K562 (cell line): ENCODE measurements around the gene CUL2. TPM values are rescaled to one million over a fixed set of nuclear protein-coding genes. Genes with fewer than 3 reads are reported as not detected.

Experiments used
- EP300 ChIP-seq: IDR thresholded peaks from 2 replicates; pipeline ENCODE4 v1.6.1; 2012; ENCODE audit warnings: low read length, improper control_type of control experiment
- RNF2 ChIP-seq: sonication (generic); IDR thresholded peaks from 2 replicates; pipeline ENCODE4 v1.6.1; 2016
- SIN3A ChIP-seq, 2 experiments: fragments of 150-350 bp in 1 of 2; IDR thresholded peaks; 2 replicates each; pipeline ENCODE4 v1.6.1; 2011 to 2016; ENCODE audit warnings: borderline replicate concordance in 2 of 2, low read depth in 2 of 2, low read length in 2 of 2, mild to moderate bottlenecking in 2 of 2, moderate library complexity in 2 of 2; ENCODE audit not compliant: control insufficient read depth in 1 of 2
- SRSF1 ChIP-seq: fragments of 200-400 bp; formaldehyde crosslinking; IDR thresholded peaks from 2 replicates; pipeline ENCODE4 v1.6.1; 2017; ENCODE audit warnings: mild to moderate bottlenecking, low read depth, low read length, moderate library complexity
- ZNF77 ChIP-seq: fragments of 250-450 bp; sonication (Bioruptor Pico); IDR thresholded peaks from 2 replicates; pipeline ENCODE4 v1.5.0; 2020
- ZNF830 ChIP-seq: fragments of 250-450 bp; sonication (Bioruptor Pico); IDR thresholded peaks from 2 replicates; pipeline ENCODE4 v1.5.0; 2021; ENCODE audit warnings: mild to moderate bottlenecking
- polyA plus RNA-seq, 8 experiments: library from polyadenylated mRNA; depleted of rRNA in 4 of 8; stranded (reverse) in 5 of 8; unstranded in 3 of 8; fragments of >200 nt; fragmentation: Nextera tagmentation in 2 of 8; fragmentation: Illumina TruSeq in 1 of 8; extraction: Ambion mirVana in 2 of 8; extraction: Trizol in 1 of 8; gene quantifications; 2 replicates each; pipeline versions ENCODE4 v1.2.1 to v1.2.3, GENCODE V29; 2011 to 2014; ENCODE audit warnings: inconsistent platforms in 1 of 8, missing spikeins in 1 of 8
- total RNA-seq, 7 experiments: library from RNA; depleted of rRNA in 6 of 7; stranded (reverse); fragments of >200 nt in 6 of 7; fragmentation: Illumina TruSeq in 2 of 7; extraction: Trizol in 2 of 7; gene quantifications; 2 replicates each; pipeline versions ENCODE4 v1.2.1 to v1.2.3, GENCODE V29; 2011 to 2021; ENCODE audit warnings: low replicate concordance in 1 of 7
- TF ChIP-seq, protein P1 (sequence below), 2 experiments: fragments of 450-650 bp; conservative IDR thresholded peaks; 2 replicates each; pipeline ENCODE4 v1.6.1; 2017; ENCODE audit warnings: mild to moderate bottlenecking in 2 of 2, moderate library complexity in 2 of 2
- TF ChIP-seq, protein P2 (sequence below), 3 experiments: fragments of 200-800 bp in 1 of 3; sonication (Bioruptor generic) in 1 of 3; sonication (generic) in 1 of 3; formaldehyde crosslinking in 1 of 3; IDR thresholded peaks; 2 replicates each; pipeline versions ENCODE4 v1.6.1 to v1.8.0; 2016 to 2022; ENCODE audit warnings: mild to moderate bottlenecking in 2 of 3, missing compliant biosample characterization in 2 of 3, missing genetic modification characterization in 2 of 3, missing genetic modification reagents in 1 of 3

CUL2 gene
- total and polyA plus RNA-seq, 9 of the 15 experiments (the other 6 are each of a cell fraction or from before 2014, with no cell fraction given) = 17.3 to 46.3 (median 41.2) TPM

DNA sequence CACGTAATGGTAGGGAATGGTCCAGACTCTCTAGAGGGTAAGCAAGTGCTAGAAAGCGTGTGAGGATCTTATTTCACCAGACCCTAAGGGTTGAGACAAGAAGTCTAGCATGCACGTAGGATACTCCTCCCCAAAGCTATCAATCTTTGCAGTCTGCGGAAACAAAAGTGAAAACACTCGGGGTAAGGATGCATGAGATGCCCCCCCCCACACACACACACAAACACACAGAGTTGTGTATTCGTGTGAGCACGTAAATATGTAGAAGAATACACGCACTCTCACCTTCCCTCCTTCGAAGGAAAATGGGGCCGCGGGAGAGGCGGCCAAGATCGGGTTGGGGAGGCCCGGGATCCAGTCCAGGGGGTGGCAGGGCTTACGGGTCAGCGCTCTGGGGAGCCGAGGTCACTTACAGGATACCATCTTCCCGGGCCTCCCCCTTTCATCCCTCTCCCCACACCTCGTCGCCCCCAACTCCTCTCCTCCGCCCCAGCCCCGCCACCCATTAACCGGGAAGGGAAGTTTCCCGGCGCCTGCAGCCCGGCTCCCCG lies 455 bp downstream of the CUL2 start (continued):
- TF ChIP-seq, protein P1, sequence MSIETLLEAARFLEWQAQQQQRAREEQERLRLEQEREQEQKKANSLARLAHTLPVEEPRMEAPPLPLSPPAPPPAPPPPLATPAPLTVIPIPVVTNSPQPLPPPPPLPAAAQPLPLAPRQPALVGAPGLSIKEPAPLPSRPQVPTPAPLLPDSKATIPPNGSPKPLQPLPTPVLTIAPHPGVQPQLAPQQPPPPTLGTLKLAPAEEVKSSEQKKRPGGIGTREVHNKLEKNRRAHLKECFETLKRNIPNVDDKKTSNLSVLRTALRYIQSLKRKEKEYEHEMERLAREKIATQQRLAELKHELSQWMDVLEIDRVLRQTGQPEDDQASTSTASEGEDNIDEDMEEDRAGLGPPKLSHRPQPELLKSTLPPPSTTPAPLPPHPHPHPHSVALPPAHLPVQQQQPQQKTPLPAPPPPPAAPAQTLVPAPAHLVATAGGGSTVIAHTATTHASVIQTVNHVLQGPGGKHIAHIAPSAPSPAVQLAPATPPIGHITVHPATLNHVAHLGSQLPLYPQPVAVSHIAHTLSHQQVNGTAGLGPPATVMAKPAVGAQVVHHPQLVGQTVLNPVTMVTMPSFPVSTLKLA (conservative IDR thresholded peaks at IDR 0.05) = 0 out of 4 replicates have a peak, but pooled peaks of 1 of the 2 experiments have one; percentile 10
- TF ChIP-seq SRSF1 (no peak), ZNF830 (no peak), SIN3A (IDR thresholded peaks at IDR 0.05; ENCODE audit: borderline replicate concordance in 2 of 2, control insufficient read depth in 1 of 2, low read depth in 2 of 2, low read length in 2 of 2) (peak in 1 of 2 experiments; percentile 64; a peak in 1 of 4 replicates), RNF2 (no peak), ZNF77 (CRISPR knock-in tag) (no peak), EP300 (no peak)
- TF ChIP-seq, protein P2, sequence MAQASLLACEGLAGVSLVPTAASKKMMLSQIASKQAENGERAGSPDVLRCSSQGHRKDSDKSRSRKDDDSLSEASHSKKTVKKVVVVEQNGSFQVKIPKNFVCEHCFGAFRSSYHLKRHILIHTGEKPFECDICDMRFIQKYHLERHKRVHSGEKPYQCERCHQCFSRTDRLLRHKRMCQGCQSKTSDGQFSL (CRISPR knock-in tag; IDR thresholded peaks at IDR 0.05) = peak; percentile 77; the same call in 1 of the 2 replicates
- TF ChIP-seq, protein P2 (tag; IDR thresholded peaks at IDR 0.05) = no peak
